Testis (tissue), 3 donors: ENCODE results near the gene SYNRG. TPM values are rescaled to one million over a fixed set of nuclear protein-coding genes. Genes with fewer than 3 reads are reported as not detected.

Experiments
- DNase-seq: peaks from one replicate; pipeline ENCODE4 v3.0.0-alpha.2; 2019
- H3K27ac ChIP-seq, 2 donors: fragments of 200-600 bp; sonication (generic); one replicate each; pipeline ENCODE4 v1.5.1; 2019
- H3K27me3 ChIP-seq: fragments of 200-600 bp; sonication (generic); one replicate; pipeline ENCODE4 v1.5.1; 2019
- H3K36me3 ChIP-seq: fragments of 200-600 bp; sonication (generic); one replicate; pipeline ENCODE4 v1.5.1; 2017; ENCODE audit warnings: low read depth; ENCODE audit errors: missing control alignments
- H3K4me1 ChIP-seq: fragments of 200-600 bp; sonication (generic); one replicate; pipeline ENCODE4 v1.5.1; 2019
- H3K4me3 ChIP-seq, 2 donors: fragments of 200-600 bp; sonication (generic); one replicate each; pipeline ENCODE4 v1.5.1; 2017 to 2019
- H3K9me3 ChIP-seq: fragments of 200-600 bp; sonication (generic); one replicate; pipeline ENCODE4 v1.5.1; 2017
- POLR2A ChIP-seq: fragments of 450-650 bp; IDR thresholded peaks from one replicate; pipeline ENCODE4 v1.6.1; 2017; ENCODE audit warnings: antibody characterized with exemption, mild to moderate bottlenecking, moderate library complexity
- WGBS, 2 donors: methylation state at CpG; one replicate each; pipeline ENCODE4 v1.1.5; 2018; 5-methylcytosine and 5-hydroxymethylcytosine counted together
- intact Hi-C: fragments of 100-400 bp; cut with DNase I; formaldehyde crosslinking; loops from one replicate; pipeline ENCODE4 v1.15.1; 2023; ENCODE audit warnings: low total_unique reads
- polyA plus RNA-seq: library from polyadenylated mRNA; stranded (reverse); fragments of 350-450 nt; fragmentation: Illumina TruSeq; extraction: RNeasy Lipid Tissue Mini Kit (QIAGEN cat#74804); gene quantifications from one replicate; pipeline ENCODE4 v1.2.3, GENCODE V29; 2014; ENCODE audit warnings: low read depth, low replicate concordance; ENCODE audit not compliant: insufficient read depth
- total RNA-seq, 2 donors: library from RNA; depleted of rRNA; stranded (reverse); fragments of >200 nt; gene quantifications; one replicate each; pipeline ENCODE4 v1.2.3, GENCODE V29; 2016
- TF ChIP-seq, protein P1 (sequence below), 3 experiments: fragments of 450-650 bp in 2 of 3; fragments of 200-600 bp in 1 of 3; sonication (generic) in 1 of 3; IDR thresholded peaks; one replicate each; pipeline ENCODE4 v1.5.1; 2016 to 2019; ENCODE audit warnings: antibody characterized with exemption in 3 of 3, mild to moderate bottlenecking in 2 of 3, moderate library complexity in 1 of 3

Gene SYNRG
- total and polyA plus RNA-seq, 3 donors from 2014 or later, result 50.1 to 72.2 (median 54.6) TPM

GRCh38 chr17:37605813-37606505 is 3.3 kb downstream of the SYNRG start:
- TF ChIP-seq POLR2A, result no peak
- TF ChIP-seq, protein P1, sequence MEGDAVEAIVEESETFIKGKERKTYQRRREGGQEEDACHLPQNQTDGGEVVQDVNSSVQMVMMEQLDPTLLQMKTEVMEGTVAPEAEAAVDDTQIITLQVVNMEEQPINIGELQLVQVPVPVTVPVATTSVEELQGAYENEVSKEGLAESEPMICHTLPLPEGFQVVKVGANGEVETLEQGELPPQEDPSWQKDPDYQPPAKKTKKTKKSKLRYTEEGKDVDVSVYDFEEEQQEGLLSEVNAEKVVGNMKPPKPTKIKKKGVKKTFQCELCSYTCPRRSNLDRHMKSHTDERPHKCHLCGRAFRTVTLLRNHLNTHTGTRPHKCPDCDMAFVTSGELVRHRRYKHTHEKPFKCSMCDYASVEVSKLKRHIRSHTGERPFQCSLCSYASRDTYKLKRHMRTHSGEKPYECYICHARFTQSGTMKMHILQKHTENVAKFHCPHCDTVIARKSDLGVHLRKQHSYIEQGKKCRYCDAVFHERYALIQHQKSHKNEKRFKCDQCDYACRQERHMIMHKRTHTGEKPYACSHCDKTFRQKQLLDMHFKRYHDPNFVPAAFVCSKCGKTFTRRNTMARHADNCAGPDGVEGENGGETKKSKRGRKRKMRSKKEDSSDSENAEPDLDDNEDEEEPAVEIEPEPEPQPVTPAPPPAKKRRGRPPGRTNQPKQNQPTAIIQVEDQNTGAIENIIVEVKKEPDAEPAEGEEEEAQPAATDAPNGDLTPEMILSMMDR (IDR thresholded peaks at IDR 0.05), result no peak
- DNase-seq, result no peak
- Histone ChIP-seq H3K9me3 (no peaks in the 10 kb centered on the region), H3K27ac (no peak overlapping the region), H3K27me3 (no peaks in the 10 kb centered on the region), H3K4me3 (no peak overlapping the region), H3K4me1 (no peaks in the 10 kb centered on the region), H3K36me3 (no peaks in the 10 kb centered on the region)
- 84% methylated on average over 7 of the region's 7 CpGs for WGBS, 2 donors
- intact Hi-C loops, result no loop called here

DNA sequence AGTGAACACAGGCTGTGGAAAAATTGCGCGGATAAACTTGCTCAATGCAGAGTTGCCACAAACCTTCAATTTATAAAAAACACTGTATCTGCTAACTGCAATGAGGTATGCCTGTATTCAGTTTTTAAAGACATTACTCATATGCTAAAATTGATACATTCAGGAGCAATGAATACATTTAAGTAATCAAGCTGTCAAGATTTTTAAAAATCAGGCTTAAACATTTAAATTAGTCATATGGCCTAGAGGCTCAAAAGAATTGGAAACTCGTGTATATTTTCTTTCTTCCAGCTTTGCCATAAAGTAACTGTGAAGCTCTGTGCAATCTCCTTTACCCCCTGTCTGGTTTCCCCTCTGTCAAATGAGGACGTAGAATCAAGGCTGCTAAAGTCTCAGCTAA is 4.1 kb downstream of the SYNRG start:
- no peak for DNase-seq
- H3K27me3 ChIP-seq, result no peaks in the 10 kb centered on the region
- H3K27ac ChIP-seq, result no peak overlapping the region
- H3K36me3 ChIP-seq, result no peaks in the 10 kb centered on the region
- no peaks in the 10 kb centered on the region for H3K9me3 ChIP-seq
- TF ChIP-seq, protein P1 (IDR thresholded peaks at IDR 0.05), result no peak
- intact Hi-C loops, result no loop called here
- no peaks in the 10 kb centered on the region for H3K4me1 ChIP-seq
- no peak overlapping the region for H3K4me3 ChIP-seq
- WGBS, 2 donors, result 75 to 91% methylated on average over 4 of the region's 4 CpGs

DNA sequence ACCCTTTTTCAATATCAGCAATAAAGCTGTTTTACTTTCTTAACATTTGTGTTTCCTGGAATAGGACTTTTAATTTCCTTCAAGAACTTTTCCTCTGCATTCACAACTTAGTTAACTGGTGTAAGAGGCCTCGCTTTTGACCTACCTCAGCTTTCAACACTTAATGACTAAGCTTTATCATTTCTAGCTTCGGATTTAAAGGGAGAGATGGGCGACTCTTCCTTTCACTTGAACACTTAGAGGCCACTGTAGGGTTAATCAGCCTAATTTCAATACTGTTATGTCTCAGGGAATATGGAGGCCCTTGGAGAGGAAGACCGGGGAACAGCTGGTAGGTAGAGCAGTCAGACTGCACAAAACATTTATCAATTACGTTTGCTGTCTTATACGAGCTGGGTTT is 4.7 kb downstream of the SYNRG start:
- H3K9me3 ChIP-seq, result no peaks in the 10 kb centered on the region
- H3K4me3 ChIP-seq, result no peak overlapping the region
- no peaks in the 10 kb centered on the region for H3K36me3 ChIP-seq
- no peaks in the 10 kb centered on the region for H3K27me3 ChIP-seq
- H3K27ac ChIP-seq, result no peak overlapping the region
- TF ChIP-seq POLR2A, result no peak
- TF ChIP-seq, protein P1 (IDR thresholded peaks at IDR 0.05), result no peak
- H3K4me1 ChIP-seq, result no peaks in the 10 kb centered on the region
- intact Hi-C loops, result no loop called here
- 86 to 88% methylated on average over 6 of the region's 6 CpGs for WGBS, 2 donors
- no peak for DNase-seq

DNA sequence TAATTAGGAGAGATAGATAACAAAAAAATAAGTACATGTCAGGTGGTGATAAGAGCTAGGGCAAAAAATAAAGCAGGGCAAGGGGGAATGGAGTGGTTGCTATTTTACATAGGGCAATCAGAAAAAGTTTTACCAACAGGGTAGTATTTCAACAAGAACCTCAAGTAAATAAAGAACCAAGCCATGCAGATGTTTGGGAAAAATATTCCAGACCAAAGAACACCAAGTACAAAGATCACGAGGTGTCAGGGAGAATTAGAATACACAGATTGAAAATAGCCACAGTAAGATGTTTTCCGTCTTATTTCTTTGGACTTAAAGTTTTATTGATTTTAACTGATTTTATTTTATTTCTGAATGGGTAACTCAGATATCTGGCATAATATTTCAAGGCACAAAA is 11.1 kb downstream of the SYNRG start:
- Histone ChIP-seq H3K27ac (no peak overlapping the region), H3K4me1 (no peaks in the 10 kb centered on the region), H3K27me3 (no peaks in the 10 kb centered on the region), H3K4me3 (no peak overlapping the region), H3K36me3 (no peaks in the 10 kb centered on the region), H3K9me3 (no peaks in the 10 kb centered on the region)
- no peak for TF ChIP-seq POLR2A
- TF ChIP-seq, protein P1 (IDR thresholded peaks at IDR 0.05), result no peak
- WGBS, 2 donors, result 75% methylated on average over 2 of the region's 2 CpGs
- intact Hi-C loops, result no loop called here
- no peak for DNase-seq

- WGBS, 2 donors, result 86 to 91% methylated on average over 6 of the region's 6 CpGs
- H3K36me3 ChIP-seq, result no peaks in the 10 kb centered on the region
Measured at GRCh38 chr17:37592291-37592690, 16.9 kb downstream of the SYNRG start.

More at GRCh38 chr17:37592291-37592690, 16.9 kb downstream of the SYNRG start:
- no peak overlapping the region for H3K4me3 ChIP-seq
- H3K9me3 ChIP-seq, result no peaks in the 10 kb centered on the region
- no peaks in the 10 kb centered on the region for H3K4me1 ChIP-seq
- TF ChIP-seq, protein P1 (IDR thresholded peaks at IDR 0.05), result no peak
- TF ChIP-seq POLR2A, result no peak
- H3K27me3 ChIP-seq, result no peaks in the 10 kb centered on the region
- intact Hi-C loops, result no loop called here
- DNase-seq, result no peak
- H3K27ac ChIP-seq, result no peak overlapping the region
